Activated CD4-positive, alpha-beta T cell treated with anti-CD3 and anti-CD28 coated beads, Interleukin-2, amount 50 U/mL, for 4 hours (primary cell): ENCODE data around the gene OR5T2.
"Not testable (repeated sequence)": the region's sequence is repeated elsewhere in the genome, so short reads cannot be mapped to it uniquely, and the experiment has no call there.

Source experiments
- DNase-seq, 2 experiments: peaks; one replicate each; pipeline ENCODE4 v3.0.0-alpha.2; 2020

The OR5T2 gene

GRCh38 chr11:56234155-56234554 lies at the start of gene OR5T2:
OR5T2 (minus strand) TSS chr11:56234255; CDS start chr11:56233062, 1,193 bp downstream.
- no peak for DNase-seq

GRCh38 chr11:56273854-56274253 lies 39.8 kb upstream of the OR5T2 start, which contains the start of gene OR5T1:
OR5T1 (plus strand) TSS chr11:56274154; CDS start chr11:56275639, 1,485 bp downstream.
- no peak for DNase-seq

- DNase-seq, result no peak
Observed at GRCh38 chr11:56271092-56271491, 37.0 kb upstream of the OR5T2 start.

GRCh38 chr11:56251954-56252353 lies 17.9 kb upstream of the OR5T2 start, which contains the start of gene OR5T3:
OR5T3 (plus strand) TSS chr11:56252254; CDS start chr11:56252254, 0 bp downstream.
- DNase-seq, result no peak

GRCh38 chr11:56219735-56220134 lies 14.3 kb downstream of the OR5T2 start:
- not testable (repeated sequence) for DNase-seq

GRCh38 chr11:56214537-56214936 lies 19.5 kb downstream of the OR5T2 start:
- DNase-seq, result no peak

GRCh38 chr11:56207790-56208189 lies 26.3 kb downstream of the OR5T2 start:
- no peak for DNase-seq

GRCh38 chr11:56197367-56197766 lies 36.7 kb downstream of the OR5T2 start:
- DNase-seq, result no peak

GRCh38 chr11:56196705-56197104 lies 37.4 kb downstream of the OR5T2 start:
- no peak for DNase-seq

GRCh38 chr11:56188602-56189001 lies 45.5 kb downstream of the OR5T2 start:
- no peak for DNase-seq

GRCh38 chr11:56183459-56183858 lies 50.6 kb downstream of the OR5T2 start:
- DNase-seq, result no peak
